GM23338 (cell line): Measurements from ENCODE around the gene SNX8. TPM values are rescaled to one million over a fixed set of nuclear protein-coding genes. Genes with fewer than 3 reads are reported as not detected.

ENCODE experiments used
- ATAC-seq: fragments of 200-7000 bp; cut with Tn5 transposase; 3 replicates; pipeline ENCODE4 v1.9.1; 2020
- DNase-seq: peaks from one replicate; pipeline ENCODE4 v3.0.0-alpha.2; 2015; ENCODE audit warnings: low spot score
- H2AFZ ChIP-seq: fragments of 200-600 bp; sonication (generic); 2 replicates; pipeline ENCODE4 v1.8.0; 2016; ENCODE audit warnings: antibody characterized with exemption, mild to moderate bottlenecking, moderate library complexity
- H3F3A ChIP-seq: fragments of 200-600 bp; sonication (generic); replicated peaks from 2 replicates; pipeline ENCODE4 v1.8.0; 2017; ENCODE audit warnings: antibody characterized with exemption, mixed run types, low read depth
- H3K27ac ChIP-seq: fragments of 200-600 bp; sonication (generic); 2 replicates; pipeline ENCODE4 v1.6.1; 2016; ENCODE audit warnings: low read depth
- H3K27me3 ChIP-seq: fragments of 200-600 bp; sonication (generic); 2 replicates; pipeline ENCODE4 v1.8.0; 2016; ENCODE audit warnings: mild to moderate bottlenecking, mixed run types, moderate library complexity; ENCODE audit not compliant: insufficient read depth
- H3K36me3 ChIP-seq: fragments of 200-600 bp; sonication (generic); 2 replicates; pipeline ENCODE4 v1.8.0; 2016; ENCODE audit warnings: mild to moderate bottlenecking; ENCODE audit not compliant: insufficient read depth
- H3K4me1 ChIP-seq: fragments of 200-600 bp; sonication (generic); 2 replicates; pipeline ENCODE4 v1.8.0; 2016; ENCODE audit warnings: mild to moderate bottlenecking, moderate library complexity; ENCODE audit not compliant: insufficient read depth
- H3K4me2 ChIP-seq: fragments of 200-600 bp; sonication (generic); 2 replicates; pipeline ENCODE4 v1.7.1; 2017; ENCODE audit warnings: mixed run types
- H3K4me3 ChIP-seq: fragments of 200-600 bp; sonication (generic); 2 replicates; pipeline ENCODE4 v1.6.1; 2016; ENCODE audit warnings: mixed run types
- H3K79me2 ChIP-seq: fragments of 200-600 bp; sonication (generic); replicated peaks from 2 replicates; pipeline ENCODE4 v1.8.0; 2017; ENCODE audit warnings: mild to moderate bottlenecking; ENCODE audit not compliant: insufficient read depth
- H3K9me2 ChIP-seq: fragments of 200-600 bp; sonication (generic); 2 replicates; pipeline ENCODE4 v1.8.0; 2017; ENCODE audit not compliant: insufficient read depth
- H4K20me1 ChIP-seq: fragments of 200-600 bp; sonication (generic); replicated peaks from 2 replicates; pipeline ENCODE4 v1.8.0; 2017; ENCODE audit warnings: mild to moderate bottlenecking; ENCODE audit not compliant: insufficient read depth
- H3K27ac Mint-ChIP-seq: 2 replicates; pipeline ENCODE4 v1.8.0; 2020; ENCODE audit warnings: inconsistent platforms, mild to moderate bottlenecking, moderate library complexity, mixed read lengths
- H3K27me3 Mint-ChIP-seq: 3 replicates; pipeline ENCODE4 v1.8.0; 2022; ENCODE audit warnings: low read depth, mild to moderate bottlenecking, moderate library complexity, mixed read lengths, inconsistent platforms; ENCODE audit not compliant: insufficient read depth, poor library complexity
- H3K36me3 Mint-ChIP-seq: 3 replicates; pipeline ENCODE4 v1.8.0; 2021; ENCODE audit warnings: low read depth, mild to moderate bottlenecking, inconsistent platforms, moderate library complexity, mixed read lengths
- H3K4me1 Mint-ChIP-seq: 3 replicates; pipeline ENCODE4 v1.8.0; 2020; ENCODE audit warnings: mild to moderate bottlenecking, inconsistent platforms, mixed read lengths
- H3K4me3 Mint-ChIP-seq: 3 replicates; pipeline ENCODE4 v1.8.0; 2021; ENCODE audit warnings: moderate library complexity, mild to moderate bottlenecking, inconsistent platforms, mixed read lengths
- H3K9me3 Mint-ChIP-seq: 3 replicates; pipeline ENCODE4 v1.8.0; 2020; ENCODE audit warnings: moderate library complexity, mild to moderate bottlenecking, inconsistent platforms, mixed read lengths
- CREB1 ChIP-seq: fragments of 250-450 bp; sonication (Bioruptor Pico); IDR thresholded peaks from 2 replicates; pipeline ENCODE4 v1.5.0; 2020; ENCODE audit warnings: low read depth, mild to moderate bottlenecking, moderate library complexity
- ETS1 ChIP-seq: IDR thresholded peaks from 2 replicates; pipeline ENCODE4 v1.6.1; 2016; ENCODE audit warnings: antibody characterized with exemption
- EZH2 ChIP-seq: fragments of 200-600 bp; sonication (generic); IDR thresholded peaks from one replicate; pipeline ENCODE4 v1.8.0; 2017; ENCODE audit warnings: antibody characterized with exemption, mild to moderate bottlenecking, low read depth; ENCODE audit not compliant: unreplicated experiment
- EZH2phosphoT487 ChIP-seq: fragments of 200-600 bp; sonication (generic); IDR thresholded peaks from one replicate; pipeline ENCODE4 v1.8.1; 2018; ENCODE audit warnings: antibody characterized with exemption; ENCODE audit not compliant: unreplicated experiment
- JUNB ChIP-seq: IDR thresholded peaks from one replicate; pipeline ENCODE4 v1.6.1; 2016; ENCODE audit warnings: antibody characterized with exemption; ENCODE audit not compliant: unreplicated experiment
- NANOG ChIP-seq: IDR thresholded peaks from 2 replicates; pipeline ENCODE4 v1.6.1; 2016; ENCODE audit warnings: antibody characterized with exemption, borderline replicate concordance
- POLR2AphosphoS5 ChIP-seq: IDR thresholded peaks from 2 replicates; pipeline ENCODE4 v1.6.1; 2016; ENCODE audit warnings: antibody characterized with exemption, low read depth
- REST ChIP-seq: IDR thresholded peaks from one replicate; pipeline ENCODE4 v1.6.1; 2018; ENCODE audit warnings: antibody characterized with exemption; ENCODE audit not compliant: unreplicated experiment
- STAT1 ChIP-seq: IDR thresholded peaks from one replicate; pipeline ENCODE4 v1.6.1; 2016; ENCODE audit warnings: antibody characterized with exemption; ENCODE audit not compliant: unreplicated experiment
- ZNF331 ChIP-seq: fragments of 250-450 bp; sonication (Bioruptor Pico); IDR thresholded peaks from 2 replicates; pipeline ENCODE4 v1.5.0; 2020; ENCODE audit warnings: low read depth, mild to moderate bottlenecking, moderate library complexity
- polyA plus RNA-seq: library from polyadenylated mRNA; unstranded; fragments of >200 nt; fragmentation: Nextera tagmentation; extraction: Ambion mirVana; gene quantifications from 2 replicates; pipeline ENCODE4 v1.2.1, GENCODE V29; 2016
- total RNA-seq: library from RNA; depleted of rRNA; stranded (reverse); fragments of >200 nt; shearing (Covaris generic); gene quantifications from 2 replicates; pipeline ENCODE4 v1.2.3, GENCODE V29; 2014

SNX8 gene
- total and polyA plus RNA-seq, 2 experiments from 2014 or later = 44.3 to 50.9 TPM

- Mint-ChIP-seq H3K27ac (no peak overlapping the region), H3K27me3 (peaks cover 8% of the 10 kb centered on the region), H3K9me3 (0 out of 3 replicates have a peak, but pooled peaks cover 3% of the 10 kb centered on the region)
Measured at GRCh38 chr7:2316578-2316977, 2.3 kb upstream of the SNX8 start.

More at GRCh38 chr7:2316578-2316977, 2.3 kb upstream of the SNX8 start:
- 0 out of 2 replicates have a peak, but pooled peaks cover 8% of the 10 kb centered on the region for H3F3A ChIP-seq
- H2AFZ ChIP-seq = no peak overlapping the region
- H3K27ac ChIP-seq = no peak overlapping the region
- no peak overlapping the region for H3K4me3 Mint-ChIP-seq
- H3K79me2 ChIP-seq = peaks cover 22% of the 10 kb centered on the region
- H4K20me1 ChIP-seq = no peaks in the 10 kb centered on the region
- DNase-seq (no peak), ATAC-seq (no peak)
- H3K36me3 Mint-ChIP-seq = no peaks in the 10 kb centered on the region
- H3K4me3 ChIP-seq = no peak overlapping the region
- TF ChIP-seq ZNF331 (CRISPR knock-in tag) (no peak), POLR2AphosphoS5 (no peak), CREB1 (CRISPR knock-in tag) (no peak), REST (no peak), EZH2phosphoT487 (no peak), JUNB (no peak), ETS1 (no peak), EZH2 (no peak), STAT1 (no peak), NANOG (no peak)
- H3K36me3 ChIP-seq = no peaks in the 10 kb centered on the region
- peaks cover 7% of the 10 kb centered on the region for H3K4me1 Mint-ChIP-seq
- no peaks in the 10 kb centered on the region for H3K27me3 ChIP-seq
- H3K9me2 ChIP-seq = no peaks in the 10 kb centered on the region
- H3K4me2 ChIP-seq = no peak overlapping the region
- H3K4me1 ChIP-seq = peaks cover 3% of the 10 kb centered on the region; the same call in 1 of the 2 replicates
